Epithelial cell of esophagus (primary cell): Measurements from ENCODE around the gene ARHGAP24.

Source experiments
- DNase-seq: peaks from one replicate; pipeline ENCODE4 v3.0.0; 2010; ENCODE audit warnings: low read depth
- H3K4me3 ChIP-seq: 2 replicates; pipeline ENCODE4 v1.5.1; 2011; ENCODE audit warnings: mild to moderate bottlenecking, low read length, control low read depth
- TF ChIP-seq, protein P1 (sequence below): IDR thresholded peaks from 2 replicates; pipeline ENCODE4 v1.5.1; 2011; ENCODE audit warnings: low read depth, mild to moderate bottlenecking, low read length, control low read depth, inconsistent platforms; ENCODE audit not compliant: insufficient read depth; ENCODE audit errors: missing control alignments

ARHGAP24 gene

DNA sequence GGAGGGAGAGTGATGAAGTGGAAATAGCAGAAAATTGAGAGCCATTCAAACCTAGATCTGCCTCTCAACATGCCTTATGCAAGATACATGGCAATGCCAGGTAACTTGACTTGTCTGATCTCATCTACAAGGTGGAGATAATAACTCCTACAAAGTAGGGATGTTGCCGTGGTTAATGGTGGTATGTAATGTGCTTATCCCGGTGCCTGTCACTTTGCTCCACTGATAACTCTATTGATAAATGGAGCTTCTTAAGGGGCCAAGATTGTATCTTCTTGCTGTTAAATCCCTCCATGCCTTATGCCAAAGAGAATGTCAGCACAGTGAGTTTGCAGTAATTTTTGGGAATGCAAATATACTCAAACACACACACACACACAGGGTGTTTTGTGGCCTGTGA, 529.1 kb downstream of the ARHGAP24 start:
- TF ChIP-seq, protein P1, sequence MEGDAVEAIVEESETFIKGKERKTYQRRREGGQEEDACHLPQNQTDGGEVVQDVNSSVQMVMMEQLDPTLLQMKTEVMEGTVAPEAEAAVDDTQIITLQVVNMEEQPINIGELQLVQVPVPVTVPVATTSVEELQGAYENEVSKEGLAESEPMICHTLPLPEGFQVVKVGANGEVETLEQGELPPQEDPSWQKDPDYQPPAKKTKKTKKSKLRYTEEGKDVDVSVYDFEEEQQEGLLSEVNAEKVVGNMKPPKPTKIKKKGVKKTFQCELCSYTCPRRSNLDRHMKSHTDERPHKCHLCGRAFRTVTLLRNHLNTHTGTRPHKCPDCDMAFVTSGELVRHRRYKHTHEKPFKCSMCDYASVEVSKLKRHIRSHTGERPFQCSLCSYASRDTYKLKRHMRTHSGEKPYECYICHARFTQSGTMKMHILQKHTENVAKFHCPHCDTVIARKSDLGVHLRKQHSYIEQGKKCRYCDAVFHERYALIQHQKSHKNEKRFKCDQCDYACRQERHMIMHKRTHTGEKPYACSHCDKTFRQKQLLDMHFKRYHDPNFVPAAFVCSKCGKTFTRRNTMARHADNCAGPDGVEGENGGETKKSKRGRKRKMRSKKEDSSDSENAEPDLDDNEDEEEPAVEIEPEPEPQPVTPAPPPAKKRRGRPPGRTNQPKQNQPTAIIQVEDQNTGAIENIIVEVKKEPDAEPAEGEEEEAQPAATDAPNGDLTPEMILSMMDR, result no peak
- DNase-seq, result no peak
- no peak overlapping the region for H3K4me3 ChIP-seq

DNA sequence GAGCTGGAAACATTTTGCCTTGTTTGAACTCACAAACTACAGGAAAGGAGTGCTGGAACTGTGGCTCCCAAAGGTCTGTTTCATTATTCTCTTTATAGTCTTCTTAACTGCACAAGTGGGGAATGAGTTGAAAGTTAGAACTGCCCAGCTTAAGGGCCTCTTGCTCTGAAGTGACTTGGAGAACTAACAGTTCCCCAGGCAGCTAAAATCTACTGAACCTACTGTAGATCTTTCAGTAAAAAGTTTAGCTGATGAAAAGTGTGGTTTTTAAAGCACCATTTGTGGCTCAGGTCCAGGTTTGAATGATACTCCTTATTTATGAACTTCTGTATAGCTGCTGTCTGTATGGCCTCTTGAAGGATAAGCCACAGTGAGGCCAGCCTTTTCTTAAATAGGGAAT, 531.1 kb downstream of the ARHGAP24 start:
- TF ChIP-seq, protein P1, result no peak

DNA sequence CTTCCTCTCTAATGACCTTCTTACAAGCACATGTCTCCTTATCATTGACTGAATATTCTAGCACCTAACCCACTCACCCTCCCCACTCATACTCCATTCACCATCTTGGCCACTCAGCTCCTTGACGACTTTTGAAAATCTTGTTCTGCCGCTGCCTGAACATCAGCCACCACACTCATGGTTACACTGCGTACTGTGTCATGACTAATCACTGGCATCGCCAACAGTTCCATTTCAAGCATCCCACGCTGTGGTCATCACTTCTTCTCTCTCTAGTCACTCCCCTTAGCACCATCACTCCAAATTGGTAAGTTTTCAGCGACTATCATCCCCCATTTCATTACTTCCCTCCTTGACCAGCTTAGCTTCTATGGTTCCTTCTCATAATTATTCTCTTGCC, 532.1 kb downstream of the ARHGAP24 start:
- no peak for DNase-seq
- TF ChIP-seq, protein P1, result no peak

More for the DNA sequence above, 531.1 kb downstream of the ARHGAP24 start:
- DNase-seq, result no peak
- H3K4me3 ChIP-seq, result no peak overlapping the region

DNA sequence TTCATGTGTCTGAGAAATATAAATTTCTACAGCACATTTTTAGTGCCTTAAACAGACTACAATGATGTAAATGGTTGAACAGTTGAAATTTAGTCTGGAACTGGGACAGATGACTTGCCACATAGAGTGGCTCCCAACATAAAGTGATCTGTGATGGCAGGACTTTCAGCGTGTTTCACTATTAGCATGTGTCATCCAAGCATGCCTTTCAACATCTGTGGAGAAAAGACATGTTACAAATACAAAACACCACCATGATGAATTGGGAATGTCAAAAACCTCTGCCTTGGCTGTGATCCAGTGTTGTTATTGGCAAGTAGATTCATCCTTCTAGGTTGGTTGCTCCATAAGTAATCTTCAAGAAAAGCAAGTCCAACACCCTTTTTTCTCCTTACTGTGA, 536.2 kb downstream of the ARHGAP24 start:
- DNase-seq, result peak; percentile 95
- no peak overlapping the region for H3K4me3 ChIP-seq
- TF ChIP-seq, protein P1, result no peak

More for the DNA sequence above, 532.1 kb downstream of the ARHGAP24 start:
- H3K4me3 ChIP-seq, result no peak overlapping the region

DNA sequence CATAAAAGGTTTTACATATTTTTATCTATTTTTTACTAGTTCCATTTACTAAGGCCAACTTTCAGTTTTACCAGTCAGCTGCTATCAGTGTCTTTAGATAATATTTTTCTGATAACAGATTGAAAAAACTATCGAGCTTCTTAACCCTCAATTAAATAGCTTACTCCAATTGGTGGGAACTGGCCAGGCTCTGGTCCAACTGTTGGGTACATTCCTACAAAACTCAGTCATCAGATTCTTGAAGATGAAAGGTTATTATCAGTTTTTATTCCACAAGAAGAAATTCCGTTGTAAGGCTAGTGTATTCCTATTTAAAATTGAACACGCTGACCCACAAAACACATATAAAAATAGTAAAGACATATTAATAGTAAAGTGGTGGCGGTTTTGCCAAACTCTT, 538.7 kb downstream of the ARHGAP24 start:
- DNase-seq, result no peak
- TF ChIP-seq, protein P1, result no peak
- no peak overlapping the region for H3K4me3 ChIP-seq

DNA sequence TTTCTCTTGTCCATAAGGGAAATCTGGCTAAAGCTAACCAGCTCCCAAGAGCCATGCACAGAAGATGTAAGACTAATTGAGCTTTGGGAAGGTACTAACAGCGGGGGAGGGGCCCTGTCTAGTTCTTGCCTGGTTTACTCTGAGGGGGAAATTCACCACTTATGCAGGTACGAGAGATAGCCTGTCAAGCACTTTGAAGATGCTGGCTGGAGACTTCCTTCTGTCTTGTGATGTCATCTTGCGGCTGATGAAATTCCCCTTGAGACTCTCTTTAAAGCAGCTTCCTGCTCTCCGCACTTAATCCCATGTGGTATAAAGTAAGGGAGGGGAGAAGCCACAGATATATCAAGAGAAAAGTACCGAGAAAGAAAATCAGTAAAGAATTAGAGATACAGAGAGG, 539.6 kb downstream of the ARHGAP24 start:
- TF ChIP-seq, protein P1, result no peak
- H3K4me3 ChIP-seq, result no peak overlapping the region

More for the DNA sequence above, 539.6 kb downstream of the ARHGAP24 start:
- DNase-seq, result no peak
